K562 (cell line): ENCODE results near the gene RBM20. TPM values are rescaled to one million over a fixed set of nuclear protein-coding genes. Genes with fewer than 3 reads are reported as not detected.

Experiments used
- CBFB ChIP-seq: sonication (generic); formaldehyde crosslinking; IDR thresholded peaks from 2 replicates; pipeline ENCODE4 v1.4.0; 2020; ENCODE audit warnings: mild to moderate bottlenecking, missing genetic modification reagents
- HDGF ChIP-seq: fragments of 450-650 bp; IDR thresholded peaks from 2 replicates; pipeline ENCODE4 v1.6.1; 2016
- KDM5B ChIP-seq: fragments of 200-600 bp; sonication (generic); IDR thresholded peaks from 2 replicates; pipeline ENCODE4 v1.6.1; 2012; ENCODE audit warnings: low read depth, mild to moderate bottlenecking, moderate library complexity, low read length, control low read depth, inconsistent platforms; ENCODE audit not compliant: insufficient replicate concordance
- MBD2 ChIP-seq: sonication (generic); IDR thresholded peaks from 2 replicates; pipeline ENCODE4 v1.6.1; 2016; ENCODE audit warnings: low read depth, borderline replicate concordance
- PHF8 ChIP-seq: fragments of 200-600 bp; sonication (generic); IDR thresholded peaks from 2 replicates; pipeline ENCODE4 v1.6.1; 2012; ENCODE audit warnings: mixed run types, mild to moderate bottlenecking, inconsistent platforms, low read length, moderate library complexity, borderline replicate concordance
- PPARD ChIP-seq: fragments of 250-450 bp; sonication (Bioruptor Pico); IDR thresholded peaks from 2 replicates; pipeline ENCODE4 v1.8.0; 2022; ENCODE audit warnings: inconsistent platforms, mild to moderate bottlenecking, moderate library complexity
- RBBP5 ChIP-seq: fragments of 200-600 bp; sonication (generic); IDR thresholded peaks from 2 replicates; pipeline ENCODE4 v1.6.1; 2012; ENCODE audit warnings: borderline replicate concordance, mild to moderate bottlenecking, low read length, control low read depth, inconsistent platforms; ENCODE audit not compliant: insufficient read depth, poor library complexity, severe bottlenecking
- RBFOX2 ChIP-seq: fragments of 200-400 bp; formaldehyde crosslinking; IDR thresholded peaks from 2 replicates; pipeline ENCODE4 v1.6.1; 2017; ENCODE audit warnings: low read depth, mild to moderate bottlenecking, low read length, moderate library complexity
- polyA plus RNA-seq, 8 experiments: library from polyadenylated mRNA; depleted of rRNA in 4 of 8; stranded (reverse) in 5 of 8; unstranded in 3 of 8; fragments of >200 nt; fragmentation: Nextera tagmentation in 2 of 8; fragmentation: Illumina TruSeq in 1 of 8; extraction: Ambion mirVana in 2 of 8; extraction: Trizol in 1 of 8; gene quantifications; 2 replicates each; pipeline versions ENCODE4 v1.2.1 to v1.2.3, GENCODE V29; 2011 to 2014; ENCODE audit warnings: inconsistent platforms in 1 of 8, missing spikeins in 1 of 8
- total RNA-seq, 7 experiments: library from RNA; depleted of rRNA in 6 of 7; stranded (reverse); fragments of >200 nt in 6 of 7; fragmentation: Illumina TruSeq in 2 of 7; extraction: Trizol in 2 of 7; gene quantifications; 2 replicates each; pipeline versions ENCODE4 v1.2.1 to v1.2.3, GENCODE V29; 2011 to 2021; ENCODE audit warnings: low replicate concordance in 1 of 7
- TF ChIP-seq, protein P1 (sequence below): sonication (generic); formaldehyde crosslinking; IDR thresholded peaks from 2 replicates; pipeline ENCODE4 v1.8.1; 2023; ENCODE audit warnings: mild to moderate bottlenecking, missing genetic modification reagents, moderate library complexity
- TF ChIP-seq, protein P2 (sequence below): fragments of 250-450 bp; sonication (Bioruptor Pico); IDR thresholded peaks from 2 replicates; pipeline ENCODE4 v1.9.0; 2021; ENCODE audit warnings: mild to moderate bottlenecking, inconsistent platforms
- TF ChIP-seq, protein P3 (sequence below): fragments of 450-650 bp; formaldehyde crosslinking; IDR thresholded peaks from 2 replicates; pipeline ENCODE4 v1.4.0; 2022; ENCODE audit warnings: mild to moderate bottlenecking, moderate library complexity
- TF ChIP-seq, protein P4 (sequence below), 2 experiments: IDR thresholded peaks; 2 replicates each; pipeline ENCODE4 v1.6.1; 2012; ENCODE audit warnings: improper control_type of control experiment in 2 of 2, low read depth in 2 of 2, low read length in 2 of 2, borderline replicate concordance in 1 of 2
- TF ChIP-seq, protein P5 (sequence below), 2 experiments: fragments of 450-650 bp in 1 of 2; sonication (generic) in 1 of 2; formaldehyde crosslinking in 1 of 2; IDR thresholded peaks in 1 of 2; conservative IDR thresholded peaks in 1 of 2; 2 replicates each; pipeline versions ENCODE4 v1.6.1 to v1.8.1; 2016 to 2023; ENCODE audit warnings: mild to moderate bottlenecking in 2 of 2, moderate library complexity in 2 of 2, inconsistent platforms in 1 of 2, missing genetic modification reagents in 1 of 2
- TF ChIP-seq, protein P6 (sequence below): fragments of 450-650 bp; formaldehyde crosslinking; IDR thresholded peaks from 2 replicates; pipeline ENCODE4 v1.4.0; 2020; ENCODE audit warnings: mild to moderate bottlenecking, moderate library complexity

The RBM20 gene
- total and polyA plus RNA-seq, 9 of the 15 experiments (the other 6 are each of a cell fraction or from before 2014, with no cell fraction given), result 0.63 to 5.7 (median 3.2) TPM

DNA sequence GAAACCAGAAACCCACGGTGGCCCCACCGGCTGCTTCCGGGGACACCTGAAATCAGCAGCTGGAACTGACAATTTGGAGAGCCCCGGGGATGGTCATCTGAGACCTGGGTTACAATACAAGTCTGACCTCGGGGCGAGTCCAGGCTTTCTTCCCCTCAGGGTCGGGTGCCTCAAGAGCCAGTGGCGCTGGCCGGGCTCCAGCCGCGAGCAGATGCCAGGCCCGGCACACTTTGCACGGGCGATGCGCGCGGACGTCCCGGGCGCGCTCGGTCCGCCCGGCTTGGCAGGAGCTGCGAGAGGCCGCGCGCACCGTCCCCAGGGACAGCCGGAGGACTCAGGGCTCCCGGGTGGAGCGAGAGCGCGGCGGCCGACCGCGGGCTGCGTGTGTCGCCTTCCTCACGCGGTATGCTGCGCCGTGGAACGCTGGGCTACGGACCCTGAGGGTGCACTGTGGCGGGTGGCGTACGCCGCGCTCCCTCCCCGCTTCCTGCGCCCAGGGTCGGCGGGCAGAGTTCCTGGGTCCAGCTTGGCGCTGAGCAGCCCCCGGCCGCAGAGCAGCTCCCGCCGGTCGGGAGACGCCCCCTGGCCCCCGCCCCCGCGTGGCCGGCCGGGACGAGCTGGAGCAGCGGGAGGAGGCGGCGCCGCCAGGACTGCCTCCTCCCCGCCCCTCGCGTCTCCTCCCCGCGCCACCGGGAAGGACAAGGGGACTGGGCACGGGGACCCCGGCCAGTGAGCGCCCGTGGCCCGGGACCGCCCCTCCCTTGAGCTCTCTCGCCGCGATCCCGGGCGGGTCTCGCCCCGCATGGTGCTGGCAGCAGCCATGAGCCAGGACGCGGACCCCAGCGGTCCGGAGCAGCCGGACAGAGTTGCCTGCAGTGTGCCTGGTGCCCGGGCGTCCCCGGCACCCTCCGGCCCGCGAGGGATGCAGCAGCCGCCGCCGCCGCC, at the start of gene RBM20 (continued):
- TF ChIP-seq, protein P1, sequence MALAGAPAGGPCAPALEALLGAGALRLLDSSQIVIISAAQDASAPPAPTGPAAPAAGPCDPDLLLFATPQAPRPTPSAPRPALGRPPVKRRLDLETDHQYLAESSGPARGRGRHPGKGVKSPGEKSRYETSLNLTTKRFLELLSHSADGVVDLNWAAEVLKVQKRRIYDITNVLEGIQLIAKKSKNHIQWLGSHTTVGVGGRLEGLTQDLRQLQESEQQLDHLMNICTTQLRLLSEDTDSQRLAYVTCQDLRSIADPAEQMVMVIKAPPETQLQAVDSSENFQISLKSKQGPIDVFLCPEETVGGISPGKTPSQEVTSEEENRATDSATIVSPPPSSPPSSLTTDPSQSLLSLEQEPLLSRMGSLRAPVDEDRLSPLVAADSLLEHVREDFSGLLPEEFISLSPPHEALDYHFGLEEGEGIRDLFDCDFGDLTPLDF (CRISPR knock-in tag), result no peak
- TF ChIP-seq CBFB (no peak), HDGF (no peak), PHF8 (peak; percentile 47; the same call in 1 of the 2 replicates), KDM5B (peak; percentile 4), RBFOX2 (peak; percentile 73), RBBP5 (peak; percentile 60), PPARD (CRISPR knock-in tag) (no peak), MBD2 (no peak)
- TF ChIP-seq, protein P2, sequence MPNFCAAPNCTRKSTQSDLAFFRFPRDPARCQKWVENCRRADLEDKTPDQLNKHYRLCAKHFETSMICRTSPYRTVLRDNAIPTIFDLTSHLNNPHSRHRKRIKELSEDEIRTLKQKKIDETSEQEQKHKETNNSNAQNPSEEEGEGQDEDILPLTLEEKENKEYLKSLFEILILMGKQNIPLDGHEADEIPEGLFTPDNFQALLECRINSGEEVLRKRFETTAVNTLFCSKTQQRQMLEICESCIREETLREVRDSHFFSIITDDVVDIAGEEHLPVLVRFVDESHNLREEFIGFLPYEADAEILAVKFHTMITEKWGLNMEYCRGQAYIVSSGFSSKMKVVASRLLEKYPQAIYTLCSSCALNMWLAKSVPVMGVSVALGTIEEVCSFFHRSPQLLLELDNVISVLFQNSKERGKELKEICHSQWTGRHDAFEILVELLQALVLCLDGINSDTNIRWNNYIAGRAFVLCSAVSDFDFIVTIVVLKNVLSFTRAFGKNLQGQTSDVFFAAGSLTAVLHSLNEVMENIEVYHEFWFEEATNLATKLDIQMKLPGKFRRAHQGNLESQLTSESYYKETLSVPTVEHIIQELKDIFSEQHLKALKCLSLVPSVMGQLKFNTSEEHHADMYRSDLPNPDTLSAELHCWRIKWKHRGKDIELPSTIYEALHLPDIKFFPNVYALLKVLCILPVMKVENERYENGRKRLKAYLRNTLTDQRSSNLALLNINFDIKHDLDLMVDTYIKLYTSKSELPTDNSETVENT (CRISPR knock-in tag), result peak; percentile 6; the same call in 1 of the 2 replicates
- TF ChIP-seq, protein P3, sequence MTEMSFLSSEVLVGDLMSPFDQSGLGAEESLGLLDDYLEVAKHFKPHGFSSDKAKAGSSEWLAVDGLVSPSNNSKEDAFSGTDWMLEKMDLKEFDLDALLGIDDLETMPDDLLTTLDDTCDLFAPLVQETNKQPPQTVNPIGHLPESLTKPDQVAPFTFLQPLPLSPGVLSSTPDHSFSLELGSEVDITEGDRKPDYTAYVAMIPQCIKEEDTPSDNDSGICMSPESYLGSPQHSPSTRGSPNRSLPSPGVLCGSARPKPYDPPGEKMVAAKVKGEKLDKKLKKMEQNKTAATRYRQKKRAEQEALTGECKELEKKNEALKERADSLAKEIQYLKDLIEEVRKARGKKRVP (CRISPR knock-in tag), result no peak
- TF ChIP-seq, protein P4, sequence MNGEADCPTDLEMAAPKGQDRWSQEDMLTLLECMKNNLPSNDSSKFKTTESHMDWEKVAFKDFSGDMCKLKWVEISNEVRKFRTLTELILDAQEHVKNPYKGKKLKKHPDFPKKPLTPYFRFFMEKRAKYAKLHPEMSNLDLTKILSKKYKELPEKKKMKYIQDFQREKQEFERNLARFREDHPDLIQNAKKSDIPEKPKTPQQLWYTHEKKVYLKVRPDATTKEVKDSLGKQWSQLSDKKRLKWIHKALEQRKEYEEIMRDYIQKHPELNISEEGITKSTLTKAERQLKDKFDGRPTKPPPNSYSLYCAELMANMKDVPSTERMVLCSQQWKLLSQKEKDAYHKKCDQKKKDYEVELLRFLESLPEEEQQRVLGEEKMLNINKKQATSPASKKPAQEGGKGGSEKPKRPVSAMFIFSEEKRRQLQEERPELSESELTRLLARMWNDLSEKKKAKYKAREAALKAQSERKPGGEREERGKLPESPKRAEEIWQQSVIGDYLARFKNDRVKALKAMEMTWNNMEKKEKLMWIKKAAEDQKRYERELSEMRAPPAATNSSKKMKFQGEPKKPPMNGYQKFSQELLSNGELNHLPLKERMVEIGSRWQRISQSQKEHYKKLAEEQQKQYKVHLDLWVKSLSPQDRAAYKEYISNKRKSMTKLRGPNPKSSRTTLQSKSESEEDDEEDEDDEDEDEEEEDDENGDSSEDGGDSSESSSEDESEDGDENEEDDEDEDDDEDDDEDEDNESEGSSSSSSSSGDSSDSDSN (IDR thresholded peaks at IDR 0.05; ENCODE audit: borderline replicate concordance in 1 of 2, low read depth in 2 of 2, low read length in 2 of 2), result no peak
- TF ChIP-seq, protein P5, sequence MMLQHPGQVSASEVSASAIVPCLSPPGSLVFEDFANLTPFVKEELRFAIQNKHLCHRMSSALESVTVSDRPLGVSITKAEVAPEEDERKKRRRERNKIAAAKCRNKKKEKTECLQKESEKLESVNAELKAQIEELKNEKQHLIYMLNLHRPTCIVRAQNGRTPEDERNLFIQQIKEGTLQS (IDR thresholded peaks at IDR 0.05), result peak; percentile 26; the same call in 1 of the 2 replicates
- TF ChIP-seq, protein P5 (CRISPR knock-in tag; conservative IDR thresholded peaks at IDR 0.05), result no peak
- TF ChIP-seq, protein P6, sequence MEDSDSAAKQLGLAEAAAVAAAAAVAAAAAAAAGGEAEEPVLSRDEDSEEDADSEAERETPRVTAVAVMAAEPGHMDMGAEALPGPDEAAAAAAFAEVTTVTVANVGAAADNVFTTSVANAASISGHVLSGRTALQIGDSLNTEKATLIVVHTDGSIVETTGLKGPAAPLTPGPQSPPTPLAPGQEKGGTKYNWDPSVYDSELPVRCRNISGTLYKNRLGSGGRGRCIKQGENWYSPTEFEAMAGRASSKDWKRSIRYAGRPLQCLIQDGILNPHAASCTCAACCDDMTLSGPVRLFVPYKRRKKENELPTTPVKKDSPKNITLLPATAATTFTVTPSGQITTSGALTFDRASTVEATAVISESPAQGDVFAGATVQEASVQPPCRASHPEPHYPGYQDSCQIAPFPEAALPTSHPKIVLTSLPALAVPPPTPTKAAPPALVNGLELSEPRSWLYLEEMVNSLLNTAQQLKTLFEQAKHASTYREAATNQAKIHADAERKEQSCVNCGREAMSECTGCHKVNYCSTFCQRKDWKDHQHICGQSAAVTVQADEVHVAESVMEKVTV (CRISPR knock-in tag), result no peak
